Activated naive CD4-positive, alpha-beta T cell treated with anti-CD3 and anti-CD28 coated beads, Interleukin-2, amount 10 ng/mL, durations not matched to agents 7 days and 5 days (primary cell): ENCODE data around the gene KRTAP10-2.
A peak's percentile ranks its signal among the peaks of the same experiment; 100 is the strongest.

Source experiments
- CTCF ChIA-PET: fragments of 350-600 bp; sonication (Branson Sonifier 250); formaldehyde crosslinking; loops from one replicate; lab custom pipeline; 2021; ENCODE audit warnings: antibody characterized with exemption; lab: Charles Lee
- DNase-seq: peaks from one replicate; pipeline ENCODE4 v3.0.0-alpha.2; 2020
- H3K27ac Mint-ChIP-seq: one replicate; pipeline ENCODE4 v1.8.0; 2021; ENCODE audit warnings: mild to moderate bottlenecking, moderate library complexity, mixed read lengths
- H3K27me3 Mint-ChIP-seq: one replicate; pipeline ENCODE4 v1.8.0; 2021; ENCODE audit warnings: mild to moderate bottlenecking, mixed read lengths
- H3K36me3 Mint-ChIP-seq: one replicate; pipeline ENCODE4 v1.8.0; 2021; ENCODE audit warnings: mixed read lengths
- H3K4me1 Mint-ChIP-seq: one replicate; pipeline ENCODE4 v1.8.0; 2021; ENCODE audit warnings: mixed read lengths
- H3K4me3 Mint-ChIP-seq: one replicate; pipeline ENCODE4 v1.8.0; 2021; ENCODE audit warnings: mild to moderate bottlenecking, moderate library complexity, mixed read lengths
- H3K9me3 Mint-ChIP-seq: one replicate; pipeline ENCODE4 v1.8.0; 2021; ENCODE audit warnings: mixed read lengths

KRTAP10-2 gene

DNA sequence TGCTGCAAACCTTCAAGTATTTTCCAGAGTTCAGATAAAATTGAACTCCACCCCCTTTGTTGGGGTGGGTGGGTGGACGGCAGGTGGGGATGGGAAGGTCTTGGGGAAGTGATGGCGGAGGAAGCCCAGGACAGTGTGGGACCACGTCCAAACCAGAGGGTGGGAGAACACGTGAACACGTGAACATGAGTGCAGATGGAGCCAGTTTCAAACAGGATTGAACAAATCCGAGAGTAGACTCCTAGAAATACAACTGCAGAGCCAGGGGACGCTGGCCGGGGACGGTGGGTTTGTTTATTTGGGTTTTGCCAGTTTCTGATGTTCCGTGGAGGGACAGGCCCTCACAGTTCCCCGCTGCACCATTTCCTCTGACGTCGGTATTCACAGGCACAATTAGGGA is 2.9 kb downstream of the KRTAP10-2 start:
- DNase-seq: no peak
- H3K9me3 Mint-ChIP-seq: peaks cover 23% of the 10 kb centered on the region
- H3K36me3 Mint-ChIP-seq: peaks cover 21% of the 10 kb centered on the region
- no peak overlapping the region for H3K4me3 Mint-ChIP-seq
- peaks cover 22% of the 10 kb centered on the region for H3K4me1 Mint-ChIP-seq
- H3K27me3 Mint-ChIP-seq: peaks cover 29% of the 10 kb centered on the region
- peak overlapping the region; percentile 64 for H3K27ac Mint-ChIP-seq
- CTCF ChIA-PET: interaction anchor here (0.7 kb wide), 1 partner anchor 49 kb away, joined by 3 read pairs; no protein-coding TSS in a partner anchor

DNA sequence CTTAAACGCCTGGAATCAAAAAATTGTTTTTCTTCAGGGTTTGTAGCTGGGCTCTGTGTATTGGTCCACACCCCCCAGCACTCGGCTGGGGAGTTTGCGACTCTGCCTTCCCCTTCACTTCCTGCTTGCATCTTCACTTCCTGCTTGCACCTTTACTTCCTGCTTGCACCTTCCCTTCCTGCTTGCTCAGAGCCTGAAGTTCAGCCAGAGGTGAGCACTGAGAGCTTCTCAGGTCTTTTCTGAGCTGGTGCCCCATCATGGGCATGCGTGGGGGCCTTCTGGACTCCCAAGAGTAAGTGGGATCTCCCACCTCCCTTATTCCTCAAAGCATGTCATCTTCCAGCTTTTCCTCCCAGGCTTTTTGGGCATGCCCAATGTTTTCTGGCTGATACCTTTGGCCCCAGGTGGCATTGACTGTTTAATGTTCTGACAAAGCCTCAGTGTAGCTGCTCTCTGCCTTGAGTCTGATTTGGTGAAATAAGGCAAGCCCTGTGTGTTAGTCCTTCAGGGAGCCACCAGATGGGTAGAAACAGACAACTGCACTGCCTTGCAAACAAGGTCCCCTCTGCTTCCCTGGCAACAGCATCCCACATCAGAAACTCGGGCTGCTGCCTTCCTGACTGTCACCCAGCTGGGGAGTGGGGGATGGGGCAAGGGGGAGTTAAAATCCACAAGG is 3.5 kb downstream of the KRTAP10-2 start:
- H3K36me3 Mint-ChIP-seq: peaks cover 21% of the 10 kb centered on the region
- peaks cover 27% of the 10 kb centered on the region for H3K27me3 Mint-ChIP-seq
- peak overlapping the region; percentile 85 for H3K27ac Mint-ChIP-seq
- peaks cover 22% of the 10 kb centered on the region for H3K4me1 Mint-ChIP-seq
- CTCF ChIA-PET: no interaction called here
- peaks cover 23% of the 10 kb centered on the region for H3K9me3 Mint-ChIP-seq
- DNase-seq: peak; percentile 54
- H3K4me3 Mint-ChIP-seq: peak overlapping the region; percentile 57

GRCh38 chr21:44544566-44544965 is 6.7 kb downstream of the KRTAP10-2 start:
- Mint-ChIP-seq H3K36me3 (peaks cover 19% of the 10 kb centered on the region), H3K27me3 (peaks cover 11% of the 10 kb centered on the region), H3K4me3 (no peak overlapping the region), H3K9me3 (peaks cover 23% of the 10 kb centered on the region), H3K4me1 (peaks cover 22% of the 10 kb centered on the region), H3K27ac (no peak overlapping the region)
- CTCF ChIA-PET: no interaction called here
- no peak for DNase-seq

- CTCF ChIA-PET: no interaction called here
- H3K9me3 Mint-ChIP-seq: peaks cover 18% of the 10 kb centered on the region
- peaks cover 15% of the 10 kb centered on the region for H3K27me3 Mint-ChIP-seq
- H3K36me3 Mint-ChIP-seq: peaks cover 15% of the 10 kb centered on the region
- no peak for DNase-seq
- H3K27ac Mint-ChIP-seq: no peak overlapping the region
- peaks cover 9% of the 10 kb centered on the region for H3K4me1 Mint-ChIP-seq
- H3K4me3 Mint-ChIP-seq: no peak overlapping the region
Measured at GRCh38 chr21:44542716-44543115, 8.6 kb downstream of the KRTAP10-2 start.

DNA sequence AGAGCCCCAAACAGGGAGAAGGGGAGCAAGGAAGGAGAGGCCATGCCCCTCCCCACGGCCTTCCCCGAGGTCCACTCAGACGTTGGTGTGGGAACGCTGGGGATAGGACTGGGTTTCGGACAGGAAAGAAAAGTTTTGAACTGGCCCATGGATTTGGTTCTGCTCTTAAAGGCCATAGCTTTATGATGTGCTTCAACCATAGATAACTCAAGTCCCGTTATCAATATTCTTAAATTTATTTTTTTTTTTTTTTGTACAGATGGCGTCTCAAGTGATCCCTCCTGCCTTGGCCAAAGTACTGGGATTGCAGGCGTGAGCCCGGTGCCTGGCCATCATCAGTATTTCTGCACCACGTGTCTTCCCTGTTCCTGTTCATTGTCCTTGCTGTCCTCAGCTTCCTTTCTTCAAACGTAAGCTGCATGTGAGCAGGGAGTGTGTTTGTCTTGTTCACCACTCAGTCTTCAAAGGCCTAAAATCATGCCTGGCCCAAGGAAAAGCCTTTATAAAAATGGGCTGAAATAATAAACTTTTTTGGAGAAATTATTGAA is 10.5 kb downstream of the KRTAP10-2 start:
- H3K27ac Mint-ChIP-seq: no peak overlapping the region
- CTCF ChIA-PET: interaction anchor here (1.0 kb wide), 1 partner anchor 30 kb away, joined by 3 read pairs; no protein-coding TSS in a partner anchor
- H3K27me3 Mint-ChIP-seq: peaks cover 21% of the 10 kb centered on the region
- H3K4me3 Mint-ChIP-seq: no peak overlapping the region
- DNase-seq: no peak
- no peaks in the 10 kb centered on the region for H3K4me1 Mint-ChIP-seq
- H3K9me3 Mint-ChIP-seq: peaks cover 5% of the 10 kb centered on the region
- H3K36me3 Mint-ChIP-seq: peaks cover 3% of the 10 kb centered on the region

- CTCF ChIA-PET: no interaction called here
- Mint-ChIP-seq H3K4me1 (no peaks in the 10 kb centered on the region), H3K27ac (no peak within 1 kb of the TSS), H3K27me3 (peaks cover 25% of the 10 kb centered on the region), H3K4me3 (no peak within 1 kb of the TSS), H3K9me3 (no peaks in the 10 kb centered on the region), H3K36me3 (no peaks in the 10 kb centered on the region)
- DNase-seq: no peak
Measured at GRCh38 chr21:44539991-44540666, 11.2 kb downstream of the KRTAP10-2 start, which contains the start of gene KRTAP10-1. TSS of gene KRTAP10-1 (minus strand) at chr21:44540195. CDS start at chr21:44540150, 45 bp downstream.

GRCh38 chr21:44539046-44539445 is 12.3 kb downstream of the KRTAP10-2 start:
- H3K36me3 Mint-ChIP-seq: no peaks in the 10 kb centered on the region
- CTCF ChIA-PET: no interaction called here
- H3K4me3 Mint-ChIP-seq: no peak overlapping the region
- DNase-seq: no peak
- peaks cover 21% of the 10 kb centered on the region for H3K27me3 Mint-ChIP-seq
- no peaks in the 10 kb centered on the region for H3K4me1 Mint-ChIP-seq
- H3K9me3 Mint-ChIP-seq: no peaks in the 10 kb centered on the region
- H3K27ac Mint-ChIP-seq: no peak overlapping the region

DNA sequence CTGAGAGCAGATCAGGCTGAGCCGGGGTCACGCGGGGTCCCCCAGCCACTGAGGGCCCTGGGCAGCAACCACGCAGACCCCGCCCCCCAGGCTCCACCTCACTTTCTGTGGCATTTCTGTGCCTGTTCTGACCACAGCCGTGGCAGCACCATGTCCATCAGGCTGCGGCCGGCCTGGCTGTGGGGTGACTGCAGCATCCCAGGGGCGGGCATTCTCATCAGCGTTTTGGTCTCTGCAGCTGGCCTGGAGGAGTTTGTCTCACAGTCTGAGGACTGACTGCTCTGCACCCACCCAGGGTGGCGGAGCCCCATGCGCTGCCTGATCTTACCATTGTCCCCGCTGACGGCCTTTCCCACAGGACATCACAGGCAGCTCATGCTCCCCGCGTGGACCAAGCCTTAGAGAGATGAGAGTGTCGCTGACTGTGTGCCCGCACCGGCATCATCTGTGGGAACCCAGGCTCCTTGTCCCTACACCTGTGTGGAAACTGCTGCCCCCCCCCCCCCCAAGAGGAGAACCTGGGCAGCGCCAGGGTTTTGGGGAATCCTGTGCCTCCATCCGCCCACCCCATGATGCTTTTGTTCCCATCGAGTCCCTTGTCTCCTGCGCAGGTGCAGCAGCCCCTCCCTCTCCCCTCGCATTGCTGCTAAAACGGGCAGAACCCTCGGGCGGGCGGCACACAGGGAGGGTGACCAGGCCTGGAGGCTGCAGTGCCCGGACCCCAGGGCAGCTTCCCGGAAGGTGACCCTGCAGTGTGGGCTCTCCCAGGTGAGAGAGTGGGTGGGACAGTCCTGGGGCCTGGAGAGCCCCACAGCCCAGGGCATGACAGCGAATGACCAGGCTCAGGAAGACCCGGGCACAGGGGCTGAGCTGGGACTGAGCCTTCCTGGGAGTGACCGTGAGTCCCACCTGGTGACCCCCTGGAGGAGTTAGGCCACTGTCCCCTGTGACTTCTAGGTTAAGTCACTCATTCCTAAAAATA is 13.1 kb downstream of the KRTAP10-2 start:
- Mint-ChIP-seq H3K4me1 (no peaks in the 10 kb centered on the region), H3K36me3 (no peaks in the 10 kb centered on the region), H3K9me3 (no peaks in the 10 kb centered on the region), H3K4me3 (no peak overlapping the region), H3K27me3 (peaks cover 21% of the 10 kb centered on the region), H3K27ac (no peak overlapping the region)
- CTCF ChIA-PET: no interaction called here
- DNase-seq: no peak

GRCh38 chr21:44535963-44536362 is 15.3 kb downstream of the KRTAP10-2 start:
- CTCF ChIA-PET: interaction anchor here (0.7 to 1.3 kb wide), 2 partner anchors 39 to 253 kb away, joined by 3 read pairs; no protein-coding TSS in a partner anchor
- no peaks in the 10 kb centered on the region for H3K4me1 Mint-ChIP-seq
- no peaks in the 10 kb centered on the region for H3K36me3 Mint-ChIP-seq
- DNase-seq: no peak
- peaks cover 31% of the 10 kb centered on the region for H3K27me3 Mint-ChIP-seq
- H3K27ac Mint-ChIP-seq: no peak overlapping the region
- no peaks in the 10 kb centered on the region for H3K9me3 Mint-ChIP-seq
- H3K4me3 Mint-ChIP-seq: no peak overlapping the region

DNA sequence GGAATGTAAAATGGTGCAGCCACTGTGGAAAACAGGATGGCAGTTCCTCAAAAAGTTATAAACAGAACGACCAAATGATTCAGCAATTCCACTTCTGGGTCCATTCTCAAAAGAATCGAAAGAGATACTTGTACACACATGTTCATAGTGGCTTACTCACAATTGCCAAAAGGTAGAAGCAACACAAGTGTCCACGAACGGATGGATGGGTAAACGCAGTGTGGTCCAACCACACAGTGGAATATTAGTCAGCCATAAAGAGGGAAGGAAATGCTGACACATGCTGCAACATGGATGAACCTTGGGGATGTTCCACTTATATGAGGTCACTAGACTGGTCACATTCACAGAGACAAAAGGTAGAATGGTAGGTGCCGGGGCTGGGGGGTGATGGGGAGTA is 16.6 kb downstream of the KRTAP10-2 start:
- no peaks in the 10 kb centered on the region for H3K9me3 Mint-ChIP-seq
- no peaks in the 10 kb centered on the region for H3K36me3 Mint-ChIP-seq
- no peak overlapping the region for H3K27ac Mint-ChIP-seq
- CTCF ChIA-PET: no interaction called here
- H3K27me3 Mint-ChIP-seq: peaks cover 25% of the 10 kb centered on the region
- no peak overlapping the region for H3K4me3 Mint-ChIP-seq
- no peaks in the 10 kb centered on the region for H3K4me1 Mint-ChIP-seq
- peak; percentile 9 for DNase-seq

DNA sequence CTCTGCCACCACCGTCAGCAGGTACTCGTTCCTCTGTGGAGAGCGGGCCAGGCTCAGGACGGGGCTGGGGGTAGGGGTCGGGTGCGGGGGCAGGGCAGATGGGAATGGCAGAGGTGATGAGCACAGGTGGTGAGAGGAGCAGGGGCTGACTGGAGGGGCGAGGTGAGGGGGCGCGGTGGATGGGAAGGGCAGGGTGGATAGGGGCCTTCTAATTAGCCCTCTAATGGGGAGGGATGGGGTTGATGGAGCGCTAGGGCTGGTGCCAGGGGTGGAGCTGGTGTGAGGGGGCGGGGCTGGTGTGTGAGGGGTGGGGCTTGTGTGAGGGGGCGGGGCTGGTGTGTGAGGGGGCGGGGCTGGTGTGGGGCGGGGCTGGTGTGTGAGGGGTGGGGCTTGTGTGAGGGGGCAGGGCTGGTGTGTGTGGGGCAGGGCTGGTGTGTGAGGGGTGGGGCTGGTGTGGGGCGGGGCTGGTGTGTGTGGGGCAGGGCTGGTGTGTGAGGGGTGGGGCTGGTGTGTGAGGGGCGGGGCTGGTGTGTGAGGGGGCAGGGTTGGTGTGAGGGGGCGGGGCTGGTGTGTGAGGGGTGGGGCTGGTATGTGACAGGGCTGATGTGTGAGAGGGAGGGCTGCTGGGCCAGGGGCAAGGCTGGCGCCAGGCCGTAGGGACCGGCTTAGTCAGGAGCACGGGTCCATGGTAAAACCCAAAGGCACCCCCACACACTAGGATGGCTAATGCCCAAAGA is 17.2 kb downstream of the KRTAP10-2 start:
- H3K4me1 Mint-ChIP-seq: no peaks in the 10 kb centered on the region
- CTCF ChIA-PET: no interaction called here
- no peak overlapping the region for H3K27ac Mint-ChIP-seq
- H3K36me3 Mint-ChIP-seq: no peaks in the 10 kb centered on the region
- no peak overlapping the region for H3K4me3 Mint-ChIP-seq
- no peaks in the 10 kb centered on the region for H3K9me3 Mint-ChIP-seq
- peaks cover 20% of the 10 kb centered on the region for H3K27me3 Mint-ChIP-seq
- DNase-seq: no peak

- Mint-ChIP-seq H3K27me3 (peaks cover 20% of the 10 kb centered on the region), H3K36me3 (no peaks in the 10 kb centered on the region), H3K4me3 (no peak overlapping the region), H3K9me3 (no peaks in the 10 kb centered on the region), H3K27ac (no peak overlapping the region), H3K4me1 (no peaks in the 10 kb centered on the region)
- no peak for DNase-seq
- CTCF ChIA-PET: no interaction called here
Measured at GRCh38 chr21:44533121-44533890, 18.0 kb downstream of the KRTAP10-2 start.

GRCh38 chr21:44532712-44533111 is 18.6 kb downstream of the KRTAP10-2 start:
- Mint-ChIP-seq H3K4me3 (no peak overlapping the region), H3K36me3 (no peaks in the 10 kb centered on the region), H3K27ac (no peak overlapping the region), H3K4me1 (no peaks in the 10 kb centered on the region), H3K27me3 (peaks cover 20% of the 10 kb centered on the region), H3K9me3 (no peaks in the 10 kb centered on the region)
- DNase-seq: no peak
- CTCF ChIA-PET: no interaction called here
